NCI-H2029 (cell line): ENCODE data around the gene KRTAP5-8.
"Not testable (repeated sequence)": the region's sequence is repeated elsewhere in the genome, so short reads cannot be mapped to it uniquely, and the experiment has no call there.

Experiments
- DNase-seq: peaks from one replicate; lab custom pipeline; 2025; lab: John Stamatoyannopoulos, UW

Gene KRTAP5-8

DNA sequence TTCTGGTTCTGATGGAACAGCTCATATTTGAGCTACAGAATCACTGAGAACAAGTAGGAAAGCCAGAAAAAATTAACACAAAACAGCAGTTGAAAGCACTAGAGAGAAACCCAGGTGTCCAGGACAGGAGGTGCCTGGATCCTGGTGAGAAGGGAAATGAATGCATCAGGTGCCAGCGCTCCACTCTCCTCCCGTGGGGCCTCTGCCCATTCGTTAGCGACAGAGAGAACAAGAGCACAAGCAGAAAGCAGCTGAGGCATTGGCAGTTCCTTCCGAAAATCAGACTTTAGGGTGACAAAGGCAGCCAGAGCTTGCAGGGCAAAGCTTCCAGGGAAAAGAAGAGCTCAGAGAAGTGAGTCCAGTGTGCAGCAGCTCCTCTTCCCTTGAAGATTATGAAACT, 30.7 kb upstream of the KRTAP5-8 start:
- DNase-seq: no peak

DNA sequence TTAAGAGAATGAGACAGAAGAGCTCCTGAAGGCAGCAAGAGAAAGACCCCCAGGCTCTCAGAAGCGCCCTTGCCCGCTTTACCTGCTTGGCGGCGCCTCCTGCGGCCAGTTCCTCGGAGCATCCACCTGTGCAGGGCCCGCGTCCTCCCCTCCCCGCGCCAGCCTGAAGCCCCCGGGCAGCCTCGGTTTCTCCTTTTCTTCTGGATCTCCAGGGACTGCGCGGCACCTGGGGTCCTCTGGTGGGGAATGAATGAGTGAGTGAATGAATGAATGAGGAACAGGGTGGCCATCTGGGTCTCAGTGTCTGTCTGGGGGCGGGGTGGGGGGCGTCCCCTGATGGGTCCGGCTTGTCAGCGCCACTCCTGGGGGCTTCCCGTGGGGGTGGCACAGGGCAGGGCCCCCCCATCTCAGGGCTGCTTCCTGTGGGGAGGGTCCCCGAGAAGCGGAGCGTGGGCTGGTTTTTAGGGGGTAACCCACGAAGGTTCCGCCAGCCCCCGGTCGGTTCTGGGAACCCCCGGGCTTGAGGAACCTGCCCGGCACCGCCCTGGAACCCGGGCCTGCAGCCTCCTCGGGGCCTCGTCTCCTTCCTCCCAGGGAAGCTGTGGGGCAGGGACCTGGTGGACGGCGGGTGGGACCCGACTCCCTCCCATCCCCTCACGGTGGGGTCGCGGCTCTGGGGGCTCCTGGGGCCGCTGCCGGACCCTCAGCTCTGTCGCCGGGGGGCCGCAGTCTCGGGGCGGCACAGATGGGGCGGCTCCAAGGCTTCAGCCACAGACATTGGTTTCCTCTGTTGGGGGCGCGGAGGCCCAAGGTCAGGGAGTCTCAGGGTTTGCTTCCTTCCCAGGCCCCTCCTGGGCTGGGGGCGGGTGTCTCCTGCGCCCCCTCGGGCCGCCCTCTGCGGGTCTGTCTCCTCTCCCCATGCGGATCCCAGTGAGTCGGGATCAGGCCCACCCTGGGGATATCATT, 19.0 kb upstream of the KRTAP5-8 start:
- no peak for DNase-seq

DNA sequence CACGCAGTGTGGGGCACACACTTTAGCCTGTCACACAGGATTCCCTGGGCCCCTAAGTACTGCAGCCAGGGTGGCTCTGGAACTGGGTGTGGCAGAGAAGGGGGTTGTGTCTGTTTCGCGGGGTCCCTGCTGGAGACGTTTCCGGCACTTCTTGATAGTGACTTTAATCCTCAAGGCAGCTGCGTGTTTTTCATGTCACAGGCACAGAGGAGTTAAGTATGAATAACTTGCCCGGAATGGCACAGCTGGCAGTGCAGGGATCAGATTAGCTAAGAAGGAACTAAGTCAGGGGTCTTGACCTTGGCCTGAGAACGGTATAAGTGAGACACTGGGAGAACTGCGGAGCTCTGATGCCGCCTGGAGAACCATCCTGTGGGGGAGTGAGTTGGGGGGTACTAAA, 18.3 kb upstream of the KRTAP5-8 start:
- DNase-seq: no peak

DNA sequence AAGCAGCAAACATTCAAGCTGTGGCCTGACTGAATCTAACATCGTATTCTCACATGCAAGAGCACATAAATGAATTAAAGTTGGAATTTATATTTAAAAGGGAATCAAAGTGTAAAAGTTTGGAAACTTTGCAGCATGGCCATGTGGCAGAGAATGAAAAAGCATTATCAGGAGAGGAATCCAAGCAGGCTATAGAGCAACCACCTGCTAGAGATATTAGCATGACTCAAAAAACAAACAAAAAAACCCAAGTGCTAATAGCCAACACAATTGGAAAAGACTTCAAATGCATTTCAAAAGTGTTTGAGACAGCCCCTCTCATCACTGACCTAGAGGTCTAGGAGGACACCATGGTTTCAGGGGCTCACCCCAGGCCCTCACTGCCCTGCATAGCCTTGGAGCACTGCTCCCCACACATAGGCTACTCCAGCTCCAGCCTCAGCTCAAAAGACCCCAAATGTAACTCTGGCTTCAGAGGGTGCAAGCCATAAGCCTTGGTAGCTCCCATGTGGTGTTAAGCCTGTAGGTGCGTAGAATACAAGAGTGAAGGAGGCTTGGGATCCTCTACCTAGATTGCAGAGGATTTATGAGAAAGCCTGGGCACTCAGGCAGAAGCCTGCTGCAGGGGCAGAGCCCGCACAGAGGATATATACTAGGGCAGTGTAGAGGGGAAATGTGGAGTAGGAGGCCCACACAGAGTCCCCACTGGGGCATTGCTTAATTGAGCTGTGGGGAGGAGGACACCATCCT, 12.5 kb upstream of the KRTAP5-8 start:
- no peak for DNase-seq

DNA sequence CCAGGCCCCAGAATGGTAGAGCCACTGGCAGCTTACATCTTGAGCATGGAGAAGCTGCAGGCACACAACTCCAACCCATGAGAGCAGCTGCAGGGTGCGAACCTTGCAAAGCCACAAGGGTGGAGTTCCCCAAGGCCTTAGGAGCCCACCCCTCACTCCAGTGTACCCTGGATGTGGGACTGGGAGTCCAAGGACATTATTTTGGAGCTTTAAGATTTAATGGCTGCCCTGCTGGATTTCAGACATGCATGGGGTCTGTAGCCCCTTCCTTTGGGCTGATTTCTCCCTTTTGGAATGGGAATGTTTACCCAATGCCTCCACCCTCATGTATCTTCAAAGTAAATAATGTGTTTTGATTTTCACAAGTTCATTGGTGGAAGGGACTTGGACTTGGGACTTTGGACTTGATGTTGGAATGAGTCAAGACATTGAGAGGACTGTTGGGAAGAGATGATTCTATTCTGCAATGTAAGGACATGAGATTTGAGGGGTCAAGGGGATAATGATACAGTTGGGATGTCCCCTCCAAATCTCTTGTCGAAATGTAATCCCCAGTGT, 11.8 kb upstream of the KRTAP5-8 start:
- DNase-seq: no peak

DNA sequence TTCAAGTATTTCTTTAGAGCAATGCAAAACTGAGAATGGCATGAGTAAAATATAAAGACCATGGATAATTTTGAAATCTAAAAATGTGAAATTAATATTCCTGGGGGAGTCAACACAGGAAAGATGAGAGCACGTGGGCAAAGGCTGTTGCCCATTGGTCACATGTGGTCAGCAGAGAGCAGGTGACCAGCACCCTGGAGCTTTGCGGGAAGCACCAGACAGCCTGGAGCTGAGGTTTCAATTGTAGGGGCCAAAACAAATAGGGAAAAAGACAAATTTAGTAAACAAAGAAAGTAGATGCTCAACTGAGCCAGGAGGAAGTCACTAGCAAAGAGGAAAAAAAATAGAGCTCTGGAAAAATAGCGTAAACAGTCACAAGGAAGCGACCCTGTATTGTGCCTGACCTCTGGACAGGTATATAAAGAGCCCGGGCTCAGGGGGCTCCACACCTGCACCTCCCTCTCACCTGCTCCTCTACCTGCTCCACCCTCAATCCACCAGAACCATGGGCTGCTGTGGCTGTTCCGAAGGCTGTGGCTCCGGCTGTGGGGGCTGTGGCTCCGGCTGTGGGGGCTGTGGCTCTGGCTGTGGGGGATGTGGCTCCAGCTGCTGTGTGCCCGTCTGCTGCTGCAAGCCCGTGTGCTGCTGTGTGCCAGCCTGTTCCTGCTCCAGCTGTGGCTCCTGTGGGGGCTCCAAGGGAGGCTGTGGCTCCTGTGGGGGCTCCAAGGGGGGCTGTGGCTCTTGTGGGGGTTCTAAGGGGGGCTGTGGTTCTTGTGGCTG, 10.8 kb upstream of the KRTAP5-8 start, which contains the start of gene KRTAP5-7:
Gene KRTAP5-7, plus strand, starts transcription at position 472 of the 780 bp plus-strand sequence. Its CDS starts 34 bp downstream, at position 506.
- peak; percentile 13 for DNase-seq

DNA sequence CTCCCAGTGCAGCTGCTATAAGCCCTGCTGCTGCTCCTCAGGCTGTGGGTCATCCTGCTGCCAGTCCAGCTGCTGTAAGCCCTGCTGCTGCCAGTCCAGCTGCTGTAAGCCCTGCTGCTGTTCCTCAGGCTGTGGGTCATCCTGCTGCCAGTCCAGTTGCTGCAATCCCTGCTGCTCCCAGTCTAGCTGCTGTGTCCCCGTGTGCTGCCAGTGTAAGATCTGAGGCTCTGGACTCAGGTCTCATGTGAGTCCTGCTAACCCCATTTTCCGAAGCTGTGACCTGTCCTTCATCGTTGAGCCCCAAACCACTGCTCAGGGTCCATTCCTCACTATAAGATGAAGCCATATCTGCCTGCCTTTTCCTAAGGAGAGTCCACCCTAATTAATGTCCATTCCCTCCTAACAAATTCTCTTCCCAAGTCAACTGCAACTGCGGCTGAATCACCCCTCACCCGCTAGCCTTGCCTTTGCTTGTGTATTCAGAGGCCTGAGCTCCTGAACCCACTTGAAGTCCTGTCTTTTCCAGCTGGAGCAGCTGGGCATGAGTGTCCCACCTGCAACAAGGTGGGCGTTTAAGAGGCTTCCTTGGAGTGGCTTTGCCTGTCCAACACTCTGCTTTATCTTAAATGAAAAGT, 10.1 kb upstream of the KRTAP5-8 start:
- DNase-seq: no peak

DNA sequence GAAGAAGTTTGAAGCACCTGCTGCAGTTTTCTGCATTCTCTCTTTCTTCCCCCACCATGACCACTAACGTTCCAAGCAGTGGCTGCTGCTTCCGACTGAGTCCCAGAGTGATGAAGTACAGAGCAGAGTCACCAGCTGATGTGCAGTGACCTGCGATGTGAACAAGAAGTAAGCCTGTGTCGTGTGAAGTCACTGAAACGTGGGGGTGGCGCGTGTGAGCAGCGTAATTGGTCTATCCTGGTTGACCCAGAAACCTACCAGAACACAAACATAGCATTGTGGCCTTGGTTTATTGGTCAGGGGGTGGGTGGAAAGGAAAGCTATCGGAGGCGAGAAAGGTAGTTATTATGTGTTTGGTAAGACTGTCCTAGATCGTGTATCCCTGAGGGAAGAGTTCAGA, 7.2 kb upstream of the KRTAP5-8 start:
- DNase-seq: no peak

DNA sequence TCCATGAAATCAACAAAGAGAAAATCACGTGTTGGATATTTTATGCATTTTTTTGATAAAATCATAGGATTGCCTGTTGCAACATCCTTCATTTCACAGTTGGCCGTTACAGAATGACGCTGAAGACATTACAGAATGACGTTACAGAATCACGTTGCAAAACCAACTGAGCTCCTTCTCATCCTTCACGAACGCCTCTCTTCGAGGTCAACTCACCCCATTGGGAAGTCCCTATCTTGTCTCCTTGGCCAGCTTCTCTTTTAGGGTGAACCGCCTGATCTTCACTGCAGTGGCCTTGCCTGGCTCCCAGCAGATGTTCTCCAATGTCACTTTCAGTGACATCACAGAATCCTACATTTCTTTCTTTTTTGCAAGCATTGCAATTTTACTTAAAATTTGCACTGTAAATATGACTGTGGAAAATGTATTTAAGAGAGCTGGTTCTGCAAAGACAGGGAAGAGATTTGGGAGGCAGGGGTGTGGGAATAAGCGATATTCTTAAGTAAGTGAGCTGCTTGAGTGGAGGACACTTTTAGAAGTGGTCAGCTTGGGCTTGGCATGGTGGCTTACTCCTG, 5.7 kb upstream of the KRTAP5-8 start:
- DNase-seq: no peak

DNA sequence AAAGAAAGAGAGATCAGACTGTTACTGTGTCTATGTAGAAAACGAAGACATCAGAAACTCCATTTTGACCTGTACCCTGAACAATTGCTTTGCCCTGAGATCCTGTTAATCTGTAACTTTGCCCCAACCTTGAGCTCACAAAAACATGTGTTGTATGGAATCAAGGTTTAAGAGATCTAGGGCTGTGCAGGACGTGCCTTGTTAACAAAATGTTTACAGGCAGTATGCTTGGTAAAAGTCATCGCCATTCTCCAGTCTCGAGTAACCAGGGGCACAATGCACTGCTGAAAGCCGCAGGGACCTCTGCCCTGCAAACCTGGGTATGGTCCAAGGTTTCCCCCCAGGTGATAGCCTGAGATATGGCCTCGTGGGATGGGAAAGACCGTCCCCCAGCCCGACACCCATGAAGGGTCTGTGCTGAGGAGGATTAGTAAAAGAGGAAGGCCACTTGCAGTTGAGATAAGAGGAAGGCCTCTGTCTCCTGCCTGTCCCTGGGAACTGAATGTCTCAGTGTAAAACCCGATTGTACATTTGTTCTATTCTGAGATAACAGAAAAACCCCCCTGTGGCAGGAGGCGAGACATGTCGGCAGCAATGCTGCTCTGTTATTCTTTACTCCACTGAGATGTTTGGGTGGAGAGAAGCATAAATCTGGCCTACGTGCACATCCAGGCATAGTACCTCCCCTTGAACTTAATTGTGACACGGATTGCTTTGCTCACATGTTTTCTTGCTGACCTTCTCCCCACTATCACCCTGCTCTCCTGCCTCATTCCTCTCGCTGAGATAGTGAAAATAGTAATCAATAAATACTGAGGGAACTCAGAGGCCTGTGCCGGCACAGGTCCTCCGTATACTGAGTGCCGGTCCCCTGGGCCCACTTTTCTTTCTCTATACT, 2.9 kb upstream of the KRTAP5-8 start:
- not testable (repeated sequence) for DNase-seq

DNA sequence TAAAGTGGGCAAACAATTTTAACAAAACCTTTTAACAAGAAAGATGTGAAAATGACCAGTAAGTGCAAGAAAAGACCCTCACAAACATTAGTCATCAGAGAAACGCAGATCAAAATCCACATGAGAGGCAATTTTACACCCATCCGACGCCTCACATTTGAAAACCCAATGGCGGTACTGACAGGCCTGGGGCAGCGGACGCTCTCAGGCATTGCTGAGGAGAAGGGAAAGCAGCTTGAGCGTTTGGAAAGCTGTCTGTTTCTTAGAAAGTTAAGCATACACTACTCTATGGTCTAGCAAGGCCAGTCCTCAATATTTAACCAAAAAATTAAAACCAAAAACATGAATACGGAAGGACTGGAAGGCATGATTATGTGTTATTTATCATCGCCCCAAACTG, 2.0 kb upstream of the KRTAP5-8 start:
- DNase-seq: no peak

DNA sequence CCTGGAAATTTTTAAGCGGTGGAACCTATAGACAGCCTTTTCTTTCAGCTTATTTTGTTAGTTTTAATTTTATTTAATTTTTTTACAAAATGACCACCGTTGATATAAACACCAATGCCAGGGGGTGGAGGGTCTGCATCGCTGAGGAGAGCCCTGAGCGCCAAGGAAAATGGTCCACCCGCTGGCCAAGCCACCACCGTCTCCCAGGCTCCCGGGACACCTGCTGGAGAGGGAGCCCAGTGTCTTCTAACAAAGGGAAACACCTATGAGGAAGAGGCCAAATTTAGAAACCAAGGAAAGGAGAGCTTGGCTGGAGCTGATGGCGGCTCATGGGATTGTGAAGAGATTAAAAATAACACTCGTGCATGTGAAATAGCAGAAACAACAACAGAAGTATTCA, 288 bp upstream of the KRTAP5-8 start:
- no peak for DNase-seq

DNA sequence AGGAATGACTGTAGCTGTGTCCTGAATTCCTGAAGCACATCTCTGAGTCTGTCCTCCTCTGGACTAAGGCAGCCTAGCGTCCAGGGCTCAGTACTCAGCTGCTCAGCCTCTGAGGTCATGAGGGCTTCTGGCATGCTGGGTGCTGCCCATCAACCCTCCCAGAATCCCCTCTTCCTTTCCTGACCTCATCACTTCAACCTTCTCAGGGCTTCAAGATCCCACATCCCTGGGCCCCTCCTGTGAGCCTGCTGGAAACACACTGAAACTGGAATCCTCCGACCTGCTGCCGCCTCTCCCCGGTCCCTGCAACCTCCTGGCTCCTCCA, 803 bp downstream of the KRTAP5-8 start:
- no peak for DNase-seq

DNA sequence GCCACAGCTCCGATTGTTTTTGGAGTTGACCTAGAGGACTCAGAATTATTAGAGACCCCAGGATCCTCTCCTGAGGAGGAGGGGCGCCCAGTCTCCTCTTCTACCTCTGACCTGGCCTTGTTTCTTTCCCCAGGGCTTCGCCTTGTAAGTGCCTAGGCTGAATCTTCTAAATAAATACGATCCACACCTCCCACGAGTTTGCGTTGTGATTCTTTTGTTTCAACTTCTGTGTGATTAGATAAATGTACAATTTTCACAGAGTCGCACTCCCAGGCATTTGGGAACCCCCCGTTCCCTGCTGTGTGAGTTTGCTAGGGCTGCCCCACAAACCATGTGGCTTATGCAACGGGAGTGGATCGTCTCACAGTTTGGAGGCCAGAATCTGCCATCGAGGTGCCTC, 1.2 kb downstream of the KRTAP5-8 start:
- DNase-seq: no peak

DNA sequence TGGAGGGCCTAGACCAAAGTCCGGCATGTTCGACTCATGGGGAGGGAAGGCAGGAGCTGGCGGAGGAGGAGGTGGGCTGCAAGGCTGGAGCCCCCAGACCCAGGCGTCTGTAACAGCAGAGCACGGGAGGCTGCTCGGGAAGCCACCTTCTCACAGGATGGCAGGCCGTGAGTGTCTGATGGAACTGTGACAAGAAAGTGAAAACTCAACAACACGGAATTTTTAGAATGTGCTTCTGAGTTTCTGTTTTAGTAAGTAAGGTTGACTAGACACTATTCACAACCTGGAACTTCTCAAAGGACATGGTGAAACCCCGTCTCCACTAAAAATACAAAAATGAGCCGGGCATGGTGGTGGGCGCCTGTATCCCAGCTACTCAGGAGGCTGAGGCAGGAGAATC, 2.1 kb downstream of the KRTAP5-8 start:
- DNase-seq: not testable (repeated sequence)

DNA sequence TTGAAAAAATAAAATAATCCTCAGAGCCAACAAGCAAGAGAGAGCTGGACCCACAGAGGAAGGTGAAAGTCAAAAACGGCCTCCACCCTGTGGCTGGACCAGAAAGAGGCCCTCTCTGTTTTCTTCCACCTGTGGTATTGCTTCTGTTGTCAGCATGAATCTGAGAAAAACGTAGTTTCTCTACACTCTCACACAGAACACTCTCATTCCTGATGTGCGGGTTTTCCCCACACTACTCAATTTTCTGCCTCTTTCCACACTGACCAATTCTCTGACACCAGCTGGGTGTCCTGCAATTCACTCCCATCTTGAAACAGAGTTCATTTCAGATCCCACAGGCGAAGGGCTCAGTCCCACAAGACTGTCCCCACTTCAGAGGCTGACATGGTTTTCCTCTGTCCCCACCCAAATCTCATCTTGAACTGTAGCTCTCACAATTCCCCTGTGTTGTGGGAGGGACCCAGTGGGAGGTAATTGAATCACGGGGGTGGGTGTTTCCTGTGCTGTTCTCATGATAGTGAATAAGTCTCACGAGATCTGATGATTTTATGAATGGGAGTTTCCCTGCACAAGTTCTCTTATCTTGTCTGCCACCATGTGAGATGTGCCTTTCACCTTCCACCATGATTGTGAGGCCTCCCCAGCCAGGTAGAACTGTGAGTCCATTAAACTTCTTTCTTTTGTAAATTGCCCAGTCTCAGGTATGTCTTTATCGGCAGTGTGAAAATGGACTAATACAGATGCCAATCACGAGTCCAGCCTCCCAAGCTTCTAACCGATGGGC, 2.9 kb downstream of the KRTAP5-8 start:
- DNase-seq: not testable (repeated sequence)

DNA sequence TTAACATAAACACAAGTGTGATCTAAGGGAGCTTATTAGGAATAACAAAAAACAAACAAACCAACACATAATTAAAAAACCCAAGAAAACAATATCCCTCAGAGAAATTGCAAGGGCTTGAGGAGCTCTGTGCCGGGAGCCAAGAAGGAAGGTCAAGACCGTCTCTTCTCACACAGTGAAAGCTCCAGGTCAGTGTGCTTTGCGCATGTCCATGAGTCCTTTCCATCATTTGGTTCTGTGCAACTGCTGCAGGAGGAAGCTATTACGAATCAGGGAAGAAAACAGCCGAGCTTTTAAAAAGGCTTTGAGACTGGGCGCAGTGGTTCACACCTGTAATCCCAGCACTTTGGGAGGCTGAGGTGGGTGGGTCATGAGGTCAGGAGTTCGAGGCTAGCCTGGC, 4.6 kb downstream of the KRTAP5-8 start:
- no peak for DNase-seq

DNA sequence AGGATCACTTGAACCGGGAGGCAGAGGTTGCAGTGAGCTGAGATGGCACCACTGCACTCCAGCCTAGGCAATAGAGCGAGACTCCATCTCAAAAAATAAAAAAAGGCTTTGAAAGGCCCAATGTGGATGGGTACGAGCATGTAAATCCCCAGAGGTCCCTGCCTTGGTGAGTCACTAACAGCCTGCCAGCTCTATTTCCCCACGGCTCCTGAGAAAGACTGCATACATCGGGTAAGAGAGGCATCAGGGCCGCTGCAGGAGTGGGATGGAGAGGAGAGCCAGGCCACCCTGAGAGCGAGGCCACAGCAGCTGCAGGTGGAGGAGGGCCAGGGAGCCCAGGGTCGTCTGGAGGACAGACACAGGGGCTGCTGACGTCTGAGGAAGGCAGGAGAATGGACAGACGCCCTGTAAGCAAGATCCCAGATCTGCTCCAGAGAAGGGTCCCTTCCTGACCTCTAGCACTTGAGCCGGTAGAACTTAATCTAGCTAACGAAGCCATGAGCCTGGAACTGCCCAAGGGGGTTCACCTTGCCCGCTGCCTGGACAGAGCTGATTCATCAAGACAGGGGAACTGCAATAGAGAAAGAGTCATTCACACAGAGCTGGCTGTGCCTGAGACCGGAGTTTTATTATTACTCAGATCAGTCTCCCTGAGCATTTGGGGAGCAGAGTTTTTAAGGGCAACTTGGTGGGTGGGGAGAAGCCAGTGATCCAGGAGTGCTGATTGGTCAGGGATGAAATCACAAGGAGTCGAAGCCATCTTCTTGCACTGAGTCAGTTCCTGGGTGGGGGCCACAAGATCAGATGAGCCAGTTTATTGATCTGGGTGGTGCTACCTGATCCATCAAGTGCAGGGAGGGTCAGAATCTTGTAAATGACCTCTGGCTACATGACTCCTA, 5.3 kb downstream of the KRTAP5-8 start:
- DNase-seq: no peak
